ENCODE results near the gene SGCA.

GRCh38 chr17:50170662-50171370 lies 5.0 kb downstream of the SGCA start:
- TF ChIP-seq CTCF (IDR thresholded peaks at IDR 0.05; ENCODE audit: low read length) (no peak), EZH2 (IDR thresholded peaks at IDR 0.05; ENCODE audit: borderline replicate concordance, low read length) (no peak)
